ENCODE data around the gene NFIX. TPM values are rescaled to one million over a fixed set of nuclear protein-coding genes. Genes with fewer than 3 reads are reported as not detected.
A peak's percentile ranks its signal among the peaks of the same experiment; 100 is the strongest.

Gene NFIX
- total RNA-seq, 1 experiment from 2014 or later, result 13.9 TPM

DNA sequence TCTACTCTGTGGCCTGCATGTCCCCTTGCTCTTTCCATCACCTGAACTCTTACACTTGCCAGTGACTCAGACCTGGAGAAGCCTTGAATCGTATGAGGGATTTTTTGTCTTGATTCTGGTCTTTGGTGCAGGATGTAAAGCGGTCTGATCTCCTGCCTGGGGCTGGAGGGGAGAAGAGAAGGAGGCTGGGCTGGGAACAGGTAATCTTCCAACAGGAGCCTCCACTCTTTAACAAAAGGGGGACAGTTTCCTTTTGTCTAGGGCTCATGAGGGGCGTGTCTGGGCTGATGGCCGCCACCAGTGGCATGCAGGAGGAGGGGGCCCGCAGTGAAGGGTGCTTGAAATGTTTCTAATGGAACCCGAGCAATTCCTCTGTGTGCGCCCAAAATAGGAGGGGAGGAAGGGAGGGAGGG, 24.7 kb downstream of the NFIX start:
- DNase-seq (ENCODE audit: low read depth), result no peak

- peak; percentile 56 for DNase-seq (ENCODE audit: low read depth)
These were observed 27.0 kb downstream of the NFIX start for GRCh38 chr19:13022111-13022858.

- DNase-seq (ENCODE audit: low read depth), result peak; percentile 94
These were observed 27.8 kb downstream of the NFIX start for GRCh38 chr19:13022859-13023636.

DNA sequence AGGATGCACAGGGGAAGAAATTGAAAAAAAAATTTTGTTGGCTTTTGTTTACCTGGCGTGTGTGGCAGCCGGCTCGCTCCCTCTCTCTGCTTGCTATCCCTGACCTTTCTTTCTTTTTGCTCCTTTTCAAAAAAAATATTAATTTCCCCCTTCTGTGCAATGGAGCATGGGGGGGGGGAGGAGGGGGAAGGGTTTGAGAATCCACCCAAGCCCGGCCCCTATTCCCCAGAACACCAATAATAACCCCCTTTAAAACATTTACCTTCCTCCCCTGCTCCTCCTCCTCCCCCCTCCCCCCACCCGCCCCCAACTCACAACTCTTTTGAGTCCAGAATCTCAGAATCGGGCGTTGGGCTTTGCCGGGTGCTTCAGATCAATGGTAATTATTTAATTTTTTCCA, 28.4 kb downstream of the NFIX start:
- DNase-seq (ENCODE audit: low read depth), result no peak

DNA sequence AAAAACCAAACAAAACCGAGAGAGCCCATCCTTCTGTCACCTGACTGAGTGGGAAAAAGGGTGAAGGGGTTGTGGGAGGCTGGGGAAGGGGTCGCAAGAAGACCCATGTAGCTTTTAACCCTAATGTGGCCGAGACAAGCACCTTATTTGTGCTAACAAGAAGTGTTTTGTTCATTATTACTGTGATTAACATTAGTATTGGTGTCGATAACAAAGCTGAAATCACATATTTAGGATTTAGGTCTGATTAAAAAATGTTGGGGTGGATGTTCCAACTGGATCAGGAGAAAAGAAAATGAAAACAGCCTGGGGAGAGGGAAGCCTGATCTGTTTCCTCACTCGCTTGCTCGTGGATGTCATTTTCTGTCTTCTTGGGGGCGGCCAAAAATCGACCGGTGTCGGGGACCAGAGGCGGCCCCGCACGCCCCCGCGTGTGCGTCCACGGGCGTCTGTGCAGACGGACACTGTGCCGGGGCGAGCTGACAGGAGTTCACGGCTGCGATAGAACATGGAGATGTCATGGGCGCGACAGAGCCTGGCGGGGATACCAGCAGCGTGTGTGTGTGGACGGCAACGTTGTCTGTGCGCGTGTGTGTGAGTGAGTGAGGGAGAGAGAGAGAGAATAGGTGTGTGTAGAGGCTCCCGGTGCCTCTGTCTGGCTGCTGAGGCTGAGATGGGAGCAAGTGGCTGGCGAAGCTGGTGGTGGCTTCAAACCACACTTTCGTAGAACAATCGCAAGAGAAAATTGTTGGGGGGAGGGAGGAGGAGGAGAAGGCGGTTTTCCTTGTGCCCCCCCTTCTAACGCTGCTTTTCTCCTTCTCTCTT, 29.1 kb downstream of the NFIX start:
- no peak for DNase-seq (ENCODE audit: low read depth)

- no peak for DNase-seq (ENCODE audit: low read depth)
These were observed 29.8 kb downstream of the NFIX start for GRCh38 chr19:13024951-13025697.

- DNase-seq (ENCODE audit: low read depth), result no peak
These were observed 30.7 kb downstream of the NFIX start for GRCh38 chr19:13025819-13026456.

- peak; percentile 44 for DNase-seq (ENCODE audit: low read depth)
These were observed 31.4 kb downstream of the NFIX start for GRCh38 chr19:13026462-13027370.

DNA sequence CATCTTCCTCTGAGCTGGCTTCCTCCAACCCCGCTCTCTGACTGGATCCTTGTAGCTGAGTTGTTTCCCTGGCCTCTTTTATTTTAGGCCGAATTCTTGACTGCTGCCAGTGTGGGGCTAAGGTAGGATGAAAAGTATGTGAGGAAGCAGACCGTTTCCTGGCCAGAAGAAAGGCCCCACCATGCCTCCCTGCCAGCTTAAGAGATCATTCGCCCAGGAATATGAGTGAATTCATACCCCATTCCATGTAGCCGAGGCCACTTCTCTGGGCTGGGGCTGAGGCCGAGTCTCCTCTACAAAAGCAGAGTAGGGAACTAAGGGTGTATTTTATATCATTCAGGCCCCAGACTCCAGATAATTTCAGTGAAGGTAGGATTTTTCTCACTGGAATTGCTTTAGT, 32.3 kb downstream of the NFIX start:
- no peak for DNase-seq (ENCODE audit: low read depth)

DNA sequence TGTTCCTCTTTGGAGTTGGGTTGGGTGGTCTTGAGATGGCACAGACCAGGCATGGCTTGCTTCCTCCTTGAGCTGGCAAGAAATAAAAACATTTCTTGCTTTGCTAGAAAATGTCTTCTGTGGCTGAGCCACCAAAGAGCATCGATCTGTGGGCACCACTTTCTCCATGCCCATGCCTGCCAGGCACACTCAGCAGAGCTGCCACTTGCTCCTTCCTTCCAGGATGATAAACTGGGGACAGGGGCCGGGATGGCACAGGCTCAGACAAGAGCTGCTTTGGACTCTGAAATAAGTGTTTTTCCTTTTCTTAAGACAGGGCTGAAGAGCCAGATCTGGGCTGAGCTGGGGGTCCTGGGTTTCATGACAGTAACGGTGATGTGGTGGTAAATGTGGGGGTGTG, 32.8 kb downstream of the NFIX start:
- DNase-seq (ENCODE audit: low read depth), result no peak

GRCh38 chr19:13029301-13029880, 34.1 kb downstream of the NFIX start:
- DNase-seq (ENCODE audit: low read depth), result no peak

GRCh38 chr19:13029893-13030292, 34.6 kb downstream of the NFIX start:
- DNase-seq (ENCODE audit: low read depth), result no peak

DNA sequence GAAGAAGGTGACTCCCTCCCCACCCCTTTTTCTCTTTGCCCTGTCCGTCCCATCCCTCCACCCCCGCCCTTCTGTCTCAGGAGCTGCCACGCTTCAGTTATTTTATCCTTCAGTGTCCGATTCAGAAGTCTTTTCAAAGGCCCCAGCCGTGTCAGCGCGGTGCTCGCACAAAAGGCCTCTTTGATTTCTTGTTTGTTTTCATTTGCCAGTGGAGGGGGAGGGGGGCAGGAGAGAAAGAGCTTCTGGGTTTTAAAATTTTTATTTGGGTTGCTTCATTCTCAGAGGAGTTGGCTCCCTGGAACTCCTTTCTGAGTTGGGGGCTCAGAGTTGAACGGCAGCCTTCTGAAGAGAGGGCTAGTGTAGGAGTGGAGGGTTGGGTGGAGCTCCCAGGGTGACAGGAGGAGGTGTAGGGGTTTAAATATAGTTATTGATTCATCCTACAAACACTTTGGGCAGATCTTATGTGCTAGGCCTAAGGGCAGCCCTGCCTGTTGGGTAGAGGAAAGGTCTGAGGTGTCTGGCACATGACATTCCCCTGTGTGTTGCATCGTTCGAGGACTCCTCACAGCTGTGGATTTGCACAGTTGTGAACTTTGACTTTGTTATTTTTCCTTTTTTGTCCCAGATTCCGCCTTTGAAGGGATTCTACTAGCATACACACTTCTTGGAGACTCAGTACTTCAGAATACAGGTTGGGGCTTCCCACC, 36.8 kb downstream of the NFIX start:
- peak; percentile 55 for DNase-seq (ENCODE audit: low read depth)

DNA sequence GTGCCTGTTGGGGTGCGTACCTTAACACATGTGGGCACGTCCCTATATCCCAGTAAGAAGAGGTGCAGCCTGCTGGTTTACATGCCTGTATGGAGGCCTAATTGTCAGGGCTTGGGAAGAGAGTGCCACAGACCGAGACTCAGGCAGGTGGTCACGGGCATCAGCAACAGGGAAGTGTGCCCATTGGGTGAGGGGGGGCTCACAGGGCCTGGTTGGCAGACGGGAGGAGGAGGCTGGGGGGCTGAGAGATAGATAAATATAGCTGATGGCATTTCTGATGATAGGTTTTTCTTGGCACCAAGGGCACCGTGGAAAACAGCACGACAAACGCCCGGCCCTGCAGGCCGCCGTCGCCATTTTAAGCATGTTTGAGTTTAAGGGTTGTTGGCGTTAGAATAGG, 37.6 kb downstream of the NFIX start:
- DNase-seq (ENCODE audit: low read depth), result no peak

DNA sequence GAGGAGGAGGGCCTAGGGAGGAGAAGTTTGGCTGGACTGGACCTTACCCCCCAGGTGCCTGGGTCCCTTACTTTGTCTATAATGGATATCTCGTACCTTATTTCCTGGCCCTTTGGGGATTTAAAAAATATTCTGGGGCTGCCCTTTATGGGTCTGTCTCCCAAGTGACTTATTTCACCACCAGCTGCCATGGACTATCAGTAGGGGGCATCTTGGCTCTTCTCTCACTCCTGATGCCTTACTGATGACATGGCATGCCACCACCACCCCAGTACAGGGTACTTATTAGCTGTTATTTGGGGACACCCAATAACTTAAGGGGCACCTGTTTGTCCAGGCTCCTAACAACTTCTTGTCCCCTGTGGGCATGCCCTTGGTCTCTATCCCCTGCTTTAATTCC, 38.0 kb downstream of the NFIX start:
- no peak for DNase-seq (ENCODE audit: low read depth)

DNA sequence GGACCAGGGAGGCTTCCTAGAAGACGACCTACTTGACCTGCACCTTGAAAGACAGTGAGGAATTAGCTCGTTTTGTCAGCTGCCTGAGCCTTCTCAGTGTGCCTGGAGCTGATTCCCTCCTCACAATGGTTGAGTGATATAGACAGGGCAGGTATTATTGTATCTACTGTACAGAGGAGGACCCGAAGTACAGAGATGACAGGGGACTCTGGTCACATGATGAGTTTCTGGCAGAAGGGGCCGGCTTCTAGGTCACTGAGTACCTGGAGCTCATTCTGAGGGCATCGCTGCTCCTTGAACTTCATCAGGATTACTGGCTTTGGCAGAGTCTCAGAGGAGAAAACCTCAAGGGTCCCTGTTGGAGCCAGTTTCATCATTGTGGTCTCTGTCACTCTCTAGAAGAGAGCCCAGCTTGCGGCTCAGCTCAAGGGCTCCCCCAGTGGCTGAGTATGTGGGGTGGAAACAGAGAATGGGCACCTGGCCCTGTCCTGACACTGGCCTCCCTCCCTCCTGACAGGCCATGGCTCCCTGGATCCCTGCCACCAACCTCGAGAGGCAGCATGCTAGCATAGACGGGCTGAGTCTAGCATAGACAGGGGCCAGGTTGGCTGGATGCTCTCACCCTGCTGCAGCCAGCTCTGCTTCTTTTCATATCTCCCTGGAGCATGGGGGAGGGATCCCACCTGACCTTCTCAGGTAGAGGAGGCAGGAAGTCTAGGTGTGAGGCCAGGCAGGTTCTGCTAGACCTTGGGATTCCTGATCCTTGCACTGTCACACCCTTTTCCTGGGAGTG, 38.7 kb downstream of the NFIX start:
- DNase-seq (ENCODE audit: low read depth), result peak; percentile 47

- DNase-seq (ENCODE audit: low read depth), result no peak
These were observed 39.4 kb downstream of the NFIX start for GRCh38 chr19:13034636-13035035.

DNA sequence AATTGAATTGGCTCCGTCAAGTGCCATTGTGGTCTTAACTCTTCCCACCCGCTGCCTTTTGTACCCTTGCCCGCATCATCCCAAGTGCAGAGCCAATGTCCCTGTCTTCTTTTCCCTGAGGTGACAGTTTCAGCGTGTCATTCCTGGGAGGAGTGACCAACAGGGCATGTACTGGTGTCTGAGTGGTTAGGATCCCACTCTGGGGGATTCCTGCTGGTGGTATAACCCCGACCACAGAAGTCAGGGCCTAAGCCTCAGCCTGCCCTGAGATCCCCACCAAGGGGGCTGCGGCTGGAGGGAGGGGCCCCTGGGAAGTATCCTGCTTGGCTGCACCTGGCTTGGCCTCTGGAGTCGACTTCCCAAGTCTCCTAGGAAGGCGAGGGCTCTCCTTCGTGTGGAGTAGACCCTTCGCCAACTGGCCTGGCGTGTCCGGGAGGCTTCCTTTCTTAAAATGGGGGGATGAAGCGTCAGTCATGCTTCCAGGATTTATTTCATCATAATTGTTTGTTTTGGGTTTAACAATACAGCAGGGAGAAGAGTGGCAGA, 40.6 kb downstream of the NFIX start:
- DNase-seq (ENCODE audit: low read depth), result no peak
